Esophagus muscularis mucosa (tissue), 4 donors: ENCODE measurements around the gene HSPB9. TPM values are rescaled to one million over a fixed set of nuclear protein-coding genes. Genes with fewer than 3 reads are reported as not detected.

Source experiments
- DNase-seq: peaks from one replicate; pipeline ENCODE4 v3.0.0-alpha.2; 2017; ENCODE audit errors: extremely low spot score
- H3K27ac ChIP-seq, 4 donors: fragments of 200-600 bp; sonication (generic); replicated peaks in 1 of 4; 1 replicate in 3 of 4; 2 replicates in 1 of 4; pipeline ENCODE4 v1.5.1; 2016 to 2019; ENCODE audit warnings: mild to moderate bottlenecking in 1 of 4
- H3K27me3 ChIP-seq, 4 donors: fragments of 200-600 bp; sonication (generic); one replicate each; pipeline versions ENCODE4 v1.5.1 to v1.6.0; 2016 to 2019
- H3K36me3 ChIP-seq, 4 donors: fragments of 200-600 bp; sonication (generic); one replicate each; pipeline ENCODE4 v1.5.1; 2016 to 2019
- H3K4me1 ChIP-seq, 4 donors: fragments of 200-600 bp; sonication (generic); one replicate each; pipeline ENCODE4 v1.5.1; 2016 to 2019
- H3K4me3 ChIP-seq, 4 donors: fragments of 200-600 bp; sonication (generic); 1 replicate in 2 of 4; 2 replicates in 2 of 4; pipeline ENCODE4 v1.5.1; 2016 to 2019; ENCODE audit warnings: mild to moderate bottlenecking in 4 of 4, moderate library complexity in 1 of 4
- H3K9me3 ChIP-seq, 4 donors: fragments of 200-600 bp; sonication (generic); 1 replicate in 3 of 4; 2 replicates in 1 of 4; pipeline ENCODE4 v1.5.1; 2016 to 2019
- CTCF ChIP-seq, 3 experiments: fragments of 200-600 bp in 2 of 3; fragments of 450-650 bp in 1 of 3; sonication (generic) in 2 of 3; IDR thresholded peaks; one replicate each; pipeline ENCODE4 v1.5.1; 2017 to 2019; ENCODE audit warnings: antibody characterized with exemption in 3 of 3, mild to moderate bottlenecking in 2 of 3, moderate library complexity in 1 of 3
- EP300 ChIP-seq: sonication (generic); formaldehyde crosslinking; IDR thresholded peaks from one replicate; pipeline ENCODE4 v1.6.1; 2017; ENCODE audit warnings: antibody characterized with exemption
- POLR2A ChIP-seq: fragments of 450-650 bp; IDR thresholded peaks from one replicate; pipeline ENCODE4 v1.6.1; 2017; ENCODE audit warnings: antibody characterized with exemption, moderate library complexity, mild to moderate bottlenecking, low read depth
- POLR2AphosphoS5 ChIP-seq, 2 donors: sonication (generic); formaldehyde crosslinking; IDR thresholded peaks; one replicate each; pipeline ENCODE4 v1.6.1; 2017; ENCODE audit warnings: antibody characterized with exemption in 2 of 2
- WGBS: methylation state at CpG from one replicate; pipeline ENCODE4 v1.1.5; 2018; 5-methylcytosine and 5-hydroxymethylcytosine counted together
- intact Hi-C: fragments of 100-400 bp; cut with DNase I; formaldehyde crosslinking; loops from one replicate; pipeline ENCODE4 v1.15.1; 2023
- total RNA-seq, 4 donors: library from RNA; depleted of rRNA; stranded (reverse); fragments of >200 nt; gene quantifications; one replicate each; pipeline versions ENCODE4 v1.1.0 to v1.2.1, GENCODE V29; 2016

Gene HSPB9
- total RNA-seq, 4 donors from 2014 or later: 0.26 to 0.42 TPM; not detected in 2

DNA sequence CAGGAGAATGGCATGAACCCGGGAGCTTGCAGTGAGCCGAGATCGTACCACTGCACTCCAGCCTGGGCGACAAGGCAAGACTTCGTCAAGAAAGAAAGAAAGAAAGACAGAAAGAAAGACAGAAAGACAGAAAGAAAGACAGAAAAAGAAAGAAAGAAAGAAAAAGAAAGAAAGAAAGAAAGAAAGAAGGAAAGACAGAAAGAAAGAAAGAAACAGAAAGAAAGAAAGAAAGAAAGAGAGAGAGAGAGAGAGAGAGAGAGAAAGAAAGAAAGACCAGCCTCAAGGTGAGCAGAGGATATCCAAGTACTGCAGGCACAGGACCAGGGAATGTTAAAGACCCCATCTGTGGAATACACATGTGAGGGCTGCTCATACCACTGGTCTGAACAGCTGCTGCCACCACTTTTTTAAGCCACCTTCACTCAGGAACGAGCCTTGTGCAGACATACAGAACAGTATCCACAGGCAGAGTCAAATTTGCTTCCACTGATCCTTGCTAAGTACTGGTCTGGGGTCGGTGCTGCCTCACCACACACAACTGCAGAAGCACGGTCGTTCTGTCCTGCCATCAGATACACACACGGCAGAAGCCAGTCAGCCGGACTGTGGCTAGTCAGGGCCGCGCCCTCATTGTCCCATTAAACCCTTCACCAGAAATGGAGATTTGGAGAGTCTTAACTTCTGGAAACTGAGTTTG lies 24.5 kb downstream of the HSPB9 start:
- intact Hi-C loops: no loop called here
- Histone ChIP-seq H3K9me3 (no peaks in the 10 kb centered on the region), H3K27me3 (no peaks in the 10 kb centered on the region), H3K4me1 (peaks cover 19 to 66% (median 45%) of the 10 kb centered on the region in 4 donors), H3K4me3 (no peak overlapping the region), H3K27ac (no peak overlapping the region), H3K36me3 (peaks cover 14 to 60% (median 39%) of the 10 kb centered on the region in 4 donors)
- TF ChIP-seq EP300 (no peak), CTCF (IDR thresholded peaks at IDR 0.05) (no peak), POLR2AphosphoS5 (IDR thresholded peaks at IDR 0.05) (no peak), POLR2A (no peak)
- DNase-seq: no peak
- 88% methylated on average over 6 of the region's 13 CpGs for WGBS

DNA sequence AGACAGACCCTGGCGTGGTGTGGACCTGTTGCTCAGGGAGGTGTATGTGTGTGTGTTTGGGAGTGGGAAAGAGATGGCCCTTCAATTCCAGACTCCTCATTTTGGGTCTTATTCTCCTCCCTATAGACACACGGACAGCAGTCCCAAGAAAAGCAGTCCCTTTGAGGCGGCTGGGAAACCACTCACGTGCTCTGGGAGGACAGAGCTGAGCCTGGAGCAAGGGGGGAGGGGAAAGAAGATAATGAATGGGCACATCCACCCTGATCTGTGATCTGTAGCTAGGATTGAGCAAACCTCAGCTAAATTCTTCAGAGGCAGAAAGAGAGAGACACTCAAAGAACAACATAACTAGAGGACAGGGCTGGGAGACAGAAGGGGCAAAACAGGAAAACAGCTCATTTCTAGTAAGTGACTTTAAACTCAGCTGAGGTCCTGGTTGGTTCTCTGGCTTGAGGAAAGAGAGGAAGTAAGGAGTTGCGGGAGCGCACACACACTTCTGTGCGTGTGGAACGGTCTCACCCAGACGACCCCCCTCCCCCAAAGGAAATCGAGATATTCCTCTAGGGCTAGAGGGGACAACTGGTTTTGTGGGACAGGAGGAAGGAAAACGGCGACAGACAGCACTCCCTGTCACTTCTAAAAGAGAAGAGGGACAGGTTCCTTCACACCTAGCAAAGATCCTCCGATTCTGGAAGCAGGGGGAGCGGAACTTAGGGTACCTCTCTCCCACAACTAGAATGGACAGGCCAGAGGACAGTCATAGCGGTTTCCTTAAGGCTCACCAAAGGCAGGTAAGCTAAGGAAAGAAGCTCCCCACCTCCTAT lies 31.5 kb downstream of the HSPB9 start:
- TF ChIP-seq CTCF (IDR thresholded peaks at IDR 0.05): no peak
- TF ChIP-seq POLR2A: no peak
- TF ChIP-seq EP300: no peak
- no peak for TF ChIP-seq POLR2AphosphoS5 (IDR thresholded peaks at IDR 0.05)
- peaks cover 5 to 22% (median 8%) of the 10 kb centered on the region in 4 donors for H3K36me3 ChIP-seq
- H3K27ac ChIP-seq: peak overlapping the region; percentile 78 to 86 (median 84)
- no peaks in the 10 kb centered on the region for H3K27me3 ChIP-seq
- WGBS: 8% methylated on average over 15 of the region's 15 CpGs
- peaks cover 27 to 61% (median 51%) of the 10 kb centered on the region in 4 donors for H3K4me1 ChIP-seq
- intact Hi-C loops: no loop called here
- DNase-seq: no peak
- no peaks in the 10 kb centered on the region for H3K9me3 ChIP-seq
- H3K4me3 ChIP-seq: peak overlapping the region; percentile 81 to 99 (median 92)

DNA sequence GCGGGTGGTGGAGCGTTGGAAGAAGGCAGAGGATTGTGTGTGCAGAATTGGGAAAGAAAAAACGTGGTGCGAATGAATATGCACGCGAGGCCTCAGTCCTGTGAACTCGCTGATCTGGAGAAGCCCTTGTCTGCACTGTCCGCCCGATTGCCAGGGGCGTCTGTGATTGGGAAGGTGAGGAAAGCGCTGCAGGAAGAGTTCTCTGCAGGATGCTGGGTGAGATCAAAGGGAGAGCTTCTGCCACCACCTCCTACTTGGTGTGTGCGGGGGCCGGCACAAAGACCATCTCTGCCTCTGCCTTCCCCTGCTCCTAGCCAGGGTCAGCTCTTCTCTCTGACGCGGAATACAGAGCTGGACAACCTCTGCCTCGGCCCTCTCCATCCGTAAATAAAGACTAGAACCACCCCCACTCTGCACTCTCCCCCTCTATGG lies 33.0 kb downstream of the HSPB9 start:
- TF ChIP-seq POLR2AphosphoS5 (IDR thresholded peaks at IDR 0.05) (no peak), POLR2A (no peak), CTCF (IDR thresholded peaks at IDR 0.05) (no peak), EP300 (no peak)
- no peaks in the 10 kb centered on the region for H3K27me3 ChIP-seq
- H3K4me3 ChIP-seq: peak overlapping the region; percentile 81 to 99 (median 92)
- peak overlapping the region in 1 of 4 donors; percentile 86 for H3K27ac ChIP-seq
- DNase-seq: no peak
- 45% methylated on average over 17 of the region's 17 CpGs for WGBS
- intact Hi-C loops: no loop called here
- H3K9me3 ChIP-seq: no peaks in the 10 kb centered on the region
- H3K36me3 ChIP-seq: peaks cover 0 to 13% (median 5%) of the 10 kb centered on the region in 4 donors
- peaks cover 27 to 47% (median 40%) of the 10 kb centered on the region in 4 donors for H3K4me1 ChIP-seq

- Histone ChIP-seq H3K27ac (no peak overlapping the region), H3K4me3 (no peak overlapping the region), H3K4me1 (peaks cover 0 to 9% (median 6%) of the 10 kb centered on the region in 4 donors), H3K9me3 (no peaks in the 10 kb centered on the region), H3K36me3 (no peaks in the 10 kb centered on the region), H3K27me3 (peaks cover 0 to 6% (median 0%) of the 10 kb centered on the region in 4 donors)
- WGBS: 78% methylated on average over 12 of the region's 14 CpGs
- TF ChIP-seq POLR2A (no peak), CTCF (IDR thresholded peaks at IDR 0.05) (no peak), POLR2AphosphoS5 (IDR thresholded peaks at IDR 0.05) (no peak)
- intact Hi-C loops: no loop called here
- no peak for DNase-seq
These were observed 37.4 kb downstream of the HSPB9 start for GRCh38 chr17:42159796-42160530.
